Kidney (tissue), 22 donors: ENCODE results near the gene ACBD7. TPM values are rescaled to one million over a fixed set of nuclear protein-coding genes. Genes with fewer than 3 reads are reported as not detected.
A peak's percentile ranks its signal among the peaks of the same experiment; 100 is the strongest.

Source experiments
- DNase-seq, 5 donors: peaks; one replicate each; pipeline ENCODE4 v3.0.0-alpha.2; 2013 to 2020
- FAIRE-seq: peaks from 2 replicates; lab custom pipeline; 2012; peaks lifted over from hg19 to GRCh38; lab: Jason Lieb, UNC
- H3K27ac ChIP-seq, 2 donors: one replicate each; pipeline ENCODE4 v1.7.0; 2013; ENCODE audit warnings: low read depth in 2 of 2, low read length in 2 of 2, inconsistent platforms in 1 of 2
- H3K27me3 ChIP-seq: one replicate; pipeline ENCODE4 v1.7.1; 2013; ENCODE audit warnings: low read length, inconsistent platforms; ENCODE audit not compliant: control insufficient read depth, insufficient read depth
- H3K36me3 ChIP-seq, 3 donors: one replicate each; pipeline versions ENCODE4 v1.7.0 to v1.7.1; 2013; ENCODE audit warnings: low read length in 3 of 3, control low read depth in 1 of 3, inconsistent platforms in 1 of 3; ENCODE audit not compliant: insufficient read depth in 3 of 3, control insufficient read depth in 2 of 3
- H3K4me1 ChIP-seq, 3 donors: one replicate each; pipeline versions ENCODE4 v1.7.0 to v1.7.1; 2013; ENCODE audit warnings: low read length in 3 of 3, inconsistent platforms in 1 of 3, low read depth in 1 of 3; ENCODE audit not compliant: control insufficient read depth in 2 of 3, insufficient read depth in 2 of 3
- H3K4me3 ChIP-seq, 3 donors: one replicate each; pipeline versions ENCODE4 v1.7.0 to v1.8.1; 2013; ENCODE audit warnings: low read length in 3 of 3, control low read depth in 1 of 3, inconsistent platforms in 1 of 3
- H3K9ac ChIP-seq, 3 donors: one replicate each; pipeline versions ENCODE4 v1.7.0 to v1.7.1; 2013; ENCODE audit warnings: low read length in 3 of 3, control low read depth in 1 of 3, inconsistent platforms in 1 of 3
- H3K9me3 ChIP-seq, 3 donors: one replicate each; pipeline versions ENCODE4 v1.7.0 to v1.7.1; 2013; ENCODE audit warnings: low read length in 3 of 3, control low read depth in 1 of 3, inconsistent platforms in 1 of 3; ENCODE audit not compliant: control insufficient read depth in 2 of 3, insufficient read depth in 1 of 3
- CTCF ChIP-seq: IDR thresholded peaks from 3 replicates; pipeline ENCODE4 v1.5.1; 2012; ENCODE audit warnings: mild to moderate bottlenecking, moderate library complexity, borderline replicate concordance; ENCODE audit not compliant: insufficient read depth; ENCODE audit errors: extremely low read depth
- intact Hi-C: fragments of 100-400 bp; cut with DNase I; formaldehyde crosslinking; loops from one replicate; pipeline ENCODE4 v1.11.1; 2022
- long read RNA-seq, 10 donors: library from polyadenylated mRNA in 1 of 10; unstranded in 1 of 10; transcript quantifications; one replicate each; pipeline ENCODE4 v2.0.0 and lab custom pipeline, GENCODE V29; 2021 to 2026
- polyA plus RNA-seq: library from polyadenylated mRNA; stranded (reverse); fragments of 350-450 nt; fragmentation: Illumina TruSeq; extraction: RNeasy Lipid Tissue Mini Kit (QIAGEN cat#74804); gene quantifications from one replicate; pipeline ENCODE4 v1.2.3, GENCODE V29; 2014; ENCODE audit warnings: low read depth, low replicate concordance; ENCODE audit not compliant: insufficient read depth
- total RNA-seq: library from RNA; stranded (reverse); fragmentation: NEBNext Ultra II Directional; extraction: Animal tissue kit (Norgen Biotek cat#: 25700); gene quantifications from one replicate; pipeline ENCODE4 v1.2.1, GENCODE V29; 2021
- donor health status: control.
- donor health status: control.
- donor health status: control.
- donor health status: control.
- donor health status: control.
- donor health status: DM: yes; HTN: yes; CAD: no.
- donor health status: Normal renal cell carcinoma (clear cell type).

The ACBD7 gene
- total RNA-seq = 0.50 TPM
- polyA plus RNA-seq = 0.56 TPM
- long read RNA-seq, donor 1, partial matches to known transcripts = 0 of 1 reads
- long read RNA-seq, donor 1, other reads (novel, unspliced or antisense) = 0 of 1 reads
- long read RNA-seq, donor 2 = 0 reads
- long read RNA-seq, donor 3, partial matches to known transcripts = 0 of 1 reads
- long read RNA-seq, donor 3, other reads (novel, unspliced or antisense) = 0 of 1 reads
- long read RNA-seq, donor 4, partial matches to known transcripts = 0 of 1 reads
- long read RNA-seq, donor 4, other reads (novel, unspliced or antisense) = 0 of 1 reads
- long read RNA-seq, donor 5 = 0 reads
- long read RNA-seq, donor 6 = 0 reads
- long read RNA-seq, donor 7 = 0 reads
- long read RNA-seq, donor 8, partial matches to known transcripts = 0 of 1 reads
- long read RNA-seq, donor 8, other reads (novel, unspliced or antisense) = 0 of 1 reads
- long read RNA-seq, donor 9, partial matches to known transcripts = 0 of 3 reads
- long read RNA-seq, donor 9, other reads (novel, unspliced or antisense) = 0 of 3 reads
- long read RNA-seq, donor 10, partial matches to known transcripts = 0 of 1 reads
- long read RNA-seq, donor 10, other reads (novel, unspliced or antisense) = 0 of 1 reads

DNA sequence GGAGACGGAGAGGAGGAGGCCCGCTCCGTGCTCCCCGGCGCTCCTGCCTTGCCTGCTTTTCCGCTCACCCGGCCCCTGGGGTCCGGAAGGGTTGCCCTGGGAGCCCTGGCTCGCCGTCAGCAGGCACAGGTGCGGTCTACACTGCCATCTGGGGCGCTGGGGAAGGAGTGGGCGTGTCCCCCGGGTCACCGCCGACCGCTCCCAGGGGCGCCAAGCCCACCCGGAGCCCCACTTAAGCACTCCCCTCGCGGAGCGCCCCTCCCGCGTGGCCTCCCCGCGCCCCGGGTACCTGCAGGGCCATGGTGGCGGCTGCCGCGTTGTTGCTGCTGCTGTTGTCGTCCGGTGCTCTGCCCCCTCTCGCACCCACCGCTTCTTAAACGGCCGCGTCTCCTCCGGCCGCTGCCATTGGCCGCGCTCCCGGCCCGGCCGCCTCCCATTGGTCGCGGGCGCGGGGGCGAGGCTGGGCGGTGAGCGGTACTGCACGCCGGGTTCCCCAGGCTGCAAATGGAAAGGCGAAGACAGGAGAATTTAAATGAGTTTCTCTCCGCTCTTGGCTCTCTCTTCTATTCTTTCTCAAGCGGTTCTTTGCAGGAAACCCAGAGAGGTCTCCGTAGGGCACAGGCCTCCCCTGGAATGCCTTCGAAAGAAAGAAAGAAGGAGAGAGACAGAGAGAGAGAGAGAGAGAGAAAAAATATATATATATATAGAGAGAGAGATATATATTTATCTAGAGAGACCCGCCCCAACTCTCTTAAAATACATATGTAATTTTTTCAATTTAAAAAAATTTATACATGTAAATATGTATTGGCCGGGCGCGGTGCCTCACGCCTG is at the start of gene ACBD7:
Gene ACBD7 (minus strand): TSS at position 349 of the 834 bp plus-strand sequence. CDS start 48 bp downstream, at position 301.
- intact Hi-C loops = no loop called here
- peak; percentile 41 for TF ChIP-seq CTCF
- peak; percentile 86 to 96 (median 91) for DNase-seq
- no peak for FAIRE-seq
- Histone ChIP-seq H3K4me1 (peaks cover 0 to 8% (median 3%) of the 10 kb centered on the region in 3 donors), H3K4me3 (peak within 1 kb of the TSS; percentile 4 to 62 (median 42)), H3K9ac (peak within 1 kb of the TSS in 1 of 3 donors; percentile 26), H3K27me3 (no peaks in the 10 kb centered on the region), H3K36me3 (no peaks in the 10 kb centered on the region), H3K27ac (no peak within 1 kb of the TSS), H3K9me3 (no peaks in the 10 kb centered on the region)

DNA sequence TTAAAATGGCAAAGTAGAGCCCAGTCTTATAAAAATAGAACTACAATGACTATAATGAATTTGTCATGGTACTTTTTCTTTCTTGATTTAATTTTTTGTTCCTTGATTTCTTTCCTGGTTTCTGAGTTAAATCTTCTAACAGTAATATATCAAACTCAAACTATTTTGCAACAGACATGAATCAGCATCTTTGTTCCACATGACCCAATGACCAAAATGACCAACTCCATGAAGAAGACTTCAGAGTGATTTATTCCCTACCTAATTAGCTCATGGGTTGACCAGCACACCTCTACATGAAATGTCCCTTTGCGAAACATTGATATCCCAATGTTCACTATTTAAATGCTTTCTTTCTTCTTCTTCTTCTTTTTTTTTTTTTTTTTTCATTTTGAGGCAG is 49.1 kb upstream of the ACBD7 start:
- Histone ChIP-seq H3K4me1 (no peaks in the 10 kb centered on the region), H3K27me3 (no peaks in the 10 kb centered on the region), H3K27ac (no peak overlapping the region), H3K4me3 (no peak overlapping the region), H3K9ac (no peak overlapping the region), H3K36me3 (peaks cover 0 to 21% (median 19%) of the 10 kb centered on the region in 3 donors), H3K9me3 (no peaks in the 10 kb centered on the region)
- DNase-seq (no peak), FAIRE-seq (no peak)
- no peak for TF ChIP-seq CTCF
- intact Hi-C loops = no loop called here

- intact Hi-C loops = no loop called here
- H3K4me3 ChIP-seq = no peak overlapping the region
- FAIRE-seq (no peak), DNase-seq (no peak)
- peaks cover 0 to 22% (median 21%) of the 10 kb centered on the region in 3 donors for H3K36me3 ChIP-seq
- no peaks in the 10 kb centered on the region for H3K4me1 ChIP-seq
- H3K27me3 ChIP-seq = no peaks in the 10 kb centered on the region
- H3K9me3 ChIP-seq = no peaks in the 10 kb centered on the region
- H3K9ac ChIP-seq = no peak overlapping the region
- TF ChIP-seq CTCF = no peak
- no peak overlapping the region for H3K27ac ChIP-seq
Observed at GRCh38 chr10:15137036-15137359, 48.4 kb upstream of the ACBD7 start.
